ENCODE data around the gene A2ML1.
A peak's percentile ranks its signal among the peaks of the same experiment; 100 is the strongest.
"Not testable (repeated sequence)": the region's sequence is repeated elsewhere in the genome, so short reads cannot be mapped to it uniquely, and the experiment has no call there.

Gene A2ML1

DNA sequence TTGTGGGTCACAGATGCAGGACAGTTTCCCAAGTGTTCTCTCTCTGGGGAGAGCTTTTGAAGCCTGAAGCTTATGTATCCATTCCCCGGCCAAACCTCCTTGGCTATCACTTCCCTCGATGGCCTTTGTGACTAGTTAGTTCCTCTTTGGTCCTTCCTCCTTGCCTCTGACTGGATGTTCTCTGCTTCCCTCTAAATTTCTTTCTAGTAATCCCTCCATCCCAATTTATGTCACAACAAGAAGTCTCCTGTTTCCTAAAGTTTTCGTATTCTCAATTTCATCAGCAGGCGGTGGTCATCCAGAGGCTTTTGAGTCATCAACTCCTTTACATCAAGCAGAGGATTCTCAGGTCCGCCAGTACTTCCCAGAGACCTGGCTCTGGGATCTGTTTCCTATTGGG, 27.5 kb downstream of the A2ML1 start:
- DNase-seq = no peak

DNA sequence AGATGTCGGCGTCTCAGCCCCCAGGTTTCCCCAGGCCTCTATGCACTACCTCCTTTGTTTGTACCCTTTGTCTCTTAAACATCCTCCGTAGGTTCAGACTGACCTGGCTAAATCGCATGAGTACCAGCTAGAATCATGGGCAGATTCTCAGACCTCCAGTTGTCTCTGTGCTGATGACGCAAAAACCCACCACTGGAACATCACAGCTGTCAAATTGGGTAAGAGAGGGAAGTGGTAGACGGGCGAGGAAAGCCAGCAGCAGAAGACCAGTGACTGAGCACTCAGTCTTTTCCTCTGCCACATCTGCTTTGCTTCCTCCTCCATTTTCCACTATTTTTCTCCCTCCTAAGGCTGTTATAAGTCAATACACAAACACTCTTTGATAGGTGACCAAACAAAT, 29.7 kb downstream of the A2ML1 start:
- DNase-seq = no peak

DNA sequence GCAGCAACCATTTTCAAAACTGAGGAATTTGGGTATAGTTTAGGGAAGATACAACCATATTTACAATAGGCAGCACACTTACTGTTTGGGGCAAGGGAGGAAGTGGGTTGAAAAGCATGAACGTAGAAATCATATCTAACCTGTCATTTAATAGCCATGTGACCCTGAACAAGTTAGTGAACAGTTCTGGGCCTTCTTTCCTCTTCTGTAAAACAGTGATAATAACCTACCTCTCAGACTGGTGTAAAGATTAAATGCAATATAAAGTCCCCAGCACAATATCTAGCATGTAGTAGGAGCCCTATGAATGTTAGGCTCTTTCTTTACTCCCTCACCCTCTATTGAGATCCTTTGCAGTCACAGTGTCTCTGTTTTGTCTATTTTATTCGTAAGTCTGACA, 33.5 kb downstream of the A2ML1 start:
- DNase-seq = no peak

DNA sequence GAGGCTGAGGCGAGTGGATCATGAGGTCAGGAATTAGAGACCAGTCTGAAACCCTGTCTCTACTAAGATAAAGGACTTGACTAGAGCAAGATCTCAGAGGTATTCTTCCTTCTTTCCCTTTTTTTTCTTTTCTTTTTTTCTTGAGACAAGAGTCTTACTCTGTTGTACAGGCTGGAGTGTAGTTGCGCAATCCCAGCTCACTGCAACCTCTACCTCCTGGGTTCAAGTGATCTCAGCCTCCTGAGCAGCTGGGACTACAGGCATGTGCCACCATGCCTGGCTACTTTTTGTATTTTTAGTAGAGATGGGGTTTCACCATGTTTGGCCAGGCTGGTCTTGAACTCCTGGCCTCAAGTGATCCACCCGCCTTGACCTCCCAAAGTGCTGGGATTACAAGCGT, 37.0 kb downstream of the A2ML1 start:
- not testable (repeated sequence) for DNase-seq

DNA sequence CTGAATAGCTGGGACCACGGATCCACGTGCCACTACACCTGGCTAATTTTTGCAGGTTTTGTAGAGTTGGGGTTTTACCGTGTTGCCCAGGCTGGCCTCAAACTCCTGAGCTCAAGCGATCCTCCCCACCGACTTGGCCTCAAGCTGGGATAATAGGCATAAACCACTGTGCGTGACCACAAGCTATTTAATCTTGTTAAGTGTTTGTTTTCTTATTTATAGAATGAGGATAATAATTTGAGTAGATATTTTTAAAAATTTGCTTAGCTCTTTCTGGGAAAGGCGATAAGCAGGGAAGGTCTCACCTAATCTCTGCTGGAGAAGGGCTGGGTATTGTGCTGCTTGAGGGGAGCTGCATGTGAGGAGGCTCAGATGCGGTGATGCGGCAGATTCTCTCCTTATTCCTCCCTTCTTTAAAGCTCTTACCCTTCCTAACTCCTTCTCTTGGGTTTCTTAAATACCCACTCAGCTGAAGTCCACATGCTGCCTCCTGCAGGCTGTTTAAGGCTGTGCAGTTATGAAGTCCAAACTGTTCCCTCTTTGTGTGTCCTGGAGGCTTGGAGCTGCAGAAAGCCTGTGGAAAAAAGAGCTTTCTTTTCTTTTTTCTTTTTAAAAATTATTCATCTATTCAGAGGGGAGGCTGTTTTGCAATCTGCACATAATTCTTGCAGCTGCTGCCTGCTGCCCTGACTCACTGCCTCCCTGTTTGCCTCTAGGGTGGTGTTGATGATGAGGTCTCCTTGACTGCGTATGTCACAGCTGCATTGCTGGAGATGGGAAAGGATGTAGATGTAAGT, 37.9 kb downstream of the A2ML1 start:
- DNase-seq = peak in 22 of 51 donors; percentile 1 to 37 (median 12)

DNA sequence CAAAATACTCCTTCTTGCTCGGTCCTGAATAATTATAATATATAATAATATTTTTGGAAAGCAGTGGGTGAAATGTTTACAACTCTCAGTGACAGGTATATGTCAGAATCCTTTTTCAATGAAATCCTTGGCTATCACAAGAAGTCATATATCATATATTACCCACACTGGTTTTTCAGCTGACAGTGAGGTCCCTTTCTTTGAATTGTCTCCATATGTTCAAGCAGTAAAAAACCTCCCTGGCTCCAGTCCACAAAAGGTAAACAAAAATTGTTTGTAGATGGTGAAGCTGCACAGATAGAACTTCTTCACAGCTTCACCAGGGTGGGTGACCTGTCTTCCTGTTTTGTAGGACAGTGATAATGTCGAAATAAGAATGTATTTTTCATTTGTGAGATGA, 44.0 kb downstream of the A2ML1 start:
- no peak for DNase-seq

DNA sequence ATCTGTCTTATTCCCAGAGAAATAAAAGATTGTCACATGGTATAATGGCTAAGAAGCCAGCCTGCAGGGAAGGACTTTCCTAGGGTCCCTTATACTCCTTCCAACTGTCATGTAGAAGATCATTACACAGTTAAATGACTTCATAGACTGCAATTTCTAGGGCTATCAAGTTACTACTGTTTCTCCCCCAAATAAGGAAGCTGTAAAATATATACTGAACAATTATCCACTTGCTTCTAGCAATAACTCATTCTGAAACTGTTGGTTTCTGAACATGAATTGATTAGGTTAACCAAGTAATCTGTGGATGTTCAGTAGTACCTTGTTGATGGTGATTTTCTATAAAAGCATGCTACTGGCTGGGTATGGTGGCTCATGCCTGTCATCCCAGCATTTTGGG, 44.6 kb downstream of the A2ML1 start:
- DNase-seq = no peak

DNA sequence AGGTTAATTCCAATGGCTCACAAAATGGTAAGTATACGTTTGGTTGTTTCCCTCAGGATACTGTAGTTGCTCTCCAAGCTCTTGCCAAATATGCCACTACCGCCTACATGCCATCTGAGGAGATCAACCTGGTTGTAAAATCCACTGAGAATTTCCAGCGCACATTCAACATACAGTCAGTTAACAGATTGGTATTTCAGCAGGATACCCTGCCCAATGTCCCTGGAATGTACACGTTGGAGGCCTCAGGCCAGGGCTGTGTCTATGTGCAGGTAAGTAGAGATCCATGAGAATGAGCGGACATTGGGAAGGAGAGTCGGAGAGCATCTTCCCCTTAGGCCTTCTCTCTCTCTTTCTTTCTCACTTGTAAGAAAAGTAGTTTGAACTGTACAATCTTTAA, 45.4 kb downstream of the A2ML1 start:
- DNase-seq = no peak

DNA sequence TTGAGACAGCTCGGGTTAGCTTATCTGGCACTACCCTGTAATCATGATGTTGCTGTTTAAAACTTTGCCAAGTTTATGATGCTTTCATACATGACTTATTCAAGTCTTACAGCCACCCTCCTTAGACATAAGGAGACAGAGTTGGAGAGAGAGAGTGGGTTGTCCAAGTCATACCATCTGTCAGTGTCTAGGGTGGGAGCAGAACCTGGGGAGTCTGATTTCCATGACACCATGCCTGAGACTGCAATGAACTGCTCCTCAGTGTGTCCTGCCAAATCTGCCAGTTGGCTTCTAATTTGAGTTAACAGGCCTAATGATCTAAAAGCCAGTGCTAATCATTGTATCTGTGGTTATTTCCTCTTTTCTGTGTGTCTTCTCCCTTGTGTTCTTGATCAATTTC, 48.2 kb downstream of the A2ML1 start:
- DNase-seq = no peak

DNA sequence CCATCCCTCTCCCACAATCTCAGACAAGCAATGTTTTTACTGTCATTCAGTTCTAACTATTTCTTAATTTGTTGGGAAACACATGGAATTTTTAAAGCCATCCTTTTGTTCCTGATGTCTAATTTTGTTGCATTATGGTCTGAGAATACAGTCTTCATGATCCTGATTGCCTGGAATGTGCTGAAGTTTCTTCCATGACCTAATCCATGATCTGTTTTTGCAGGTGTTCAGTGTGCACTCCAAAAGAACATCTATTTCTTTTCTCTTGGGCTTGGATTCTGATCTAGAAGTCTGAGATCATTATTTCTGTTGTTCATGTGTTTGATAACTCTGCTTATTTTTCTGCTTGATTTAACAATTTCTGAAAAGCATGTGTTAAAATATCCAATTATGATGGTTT, 48.6 kb downstream of the A2ML1 start:
- DNase-seq = no peak

DNA sequence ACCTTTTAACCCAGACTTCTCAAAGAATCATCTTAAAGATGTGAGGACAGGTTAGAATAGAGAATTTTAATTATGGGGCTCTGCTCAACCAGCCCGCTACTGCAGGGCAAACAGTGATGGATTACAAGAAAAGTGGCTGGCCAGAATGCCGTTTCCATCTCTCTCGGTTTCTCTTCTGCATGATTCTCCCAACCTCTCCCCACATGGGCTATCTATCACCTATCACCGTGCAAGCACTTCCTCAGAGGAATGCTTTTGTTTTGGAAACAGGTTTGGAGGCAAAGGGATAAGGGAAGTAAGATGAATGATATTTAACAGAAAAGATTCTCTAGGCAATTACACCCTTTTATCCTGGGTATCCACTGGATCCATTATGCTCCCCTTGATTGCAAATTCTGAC, 54.5 kb downstream of the A2ML1 start:
- no peak for DNase-seq

DNA sequence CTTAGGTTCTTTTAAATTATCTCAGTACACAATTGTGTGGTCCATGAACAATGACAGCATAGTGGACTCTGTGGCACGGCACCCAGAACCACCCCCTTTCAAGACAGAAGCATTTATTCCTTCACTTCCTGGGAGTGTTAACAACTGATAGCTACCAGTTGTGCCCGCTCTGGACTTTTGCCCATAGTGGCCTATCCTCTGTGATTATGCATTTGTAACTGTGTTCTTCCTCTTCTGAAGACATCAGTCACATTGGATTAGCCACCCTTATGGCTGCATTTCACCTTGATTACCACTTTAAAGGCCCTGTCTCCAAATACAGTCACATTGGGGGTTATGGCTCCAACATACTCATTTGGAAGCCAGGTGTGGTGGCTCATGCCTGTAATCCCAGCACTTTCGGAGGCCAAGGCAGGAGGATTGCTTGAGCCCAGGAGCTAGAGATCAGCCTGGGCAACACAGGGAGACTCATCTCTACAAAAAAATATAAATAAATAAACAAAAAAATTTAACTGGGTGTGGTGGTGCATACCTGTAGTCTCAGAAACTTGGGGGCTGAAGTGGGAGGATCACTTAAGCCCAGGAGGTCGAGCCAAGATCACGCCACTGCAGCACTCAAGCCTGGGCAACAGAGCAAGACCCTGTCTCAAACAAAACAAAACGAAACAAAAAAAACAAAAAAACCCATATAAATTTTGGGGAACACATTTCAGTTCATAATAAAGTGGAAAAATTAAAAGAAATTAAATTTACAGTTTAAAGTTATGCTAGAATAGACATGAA, 64.3 kb downstream of the A2ML1 start:
- no peak for DNase-seq

DNA sequence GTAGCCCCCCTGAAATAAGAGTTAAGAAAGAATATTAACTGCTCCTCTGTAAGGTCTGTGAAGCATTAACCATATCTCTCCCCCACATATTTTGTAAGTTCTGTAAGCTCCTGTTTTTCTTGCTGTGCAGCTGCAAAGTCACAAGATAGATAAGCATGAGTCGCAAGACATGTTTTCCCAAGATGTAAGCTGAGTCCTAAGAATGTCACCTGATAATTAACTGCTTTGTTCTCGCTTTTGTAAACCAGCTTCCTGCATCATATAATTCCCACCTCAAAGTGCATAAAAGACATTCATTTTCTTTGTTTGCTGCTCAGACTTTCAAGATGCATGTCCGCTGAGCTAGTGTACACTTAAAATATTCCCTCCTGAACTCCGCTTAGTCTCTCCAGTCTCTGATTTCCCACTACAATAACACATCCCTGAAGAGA, 64.9 kb downstream of the A2ML1 start:
- DNase-seq = no peak

DNA sequence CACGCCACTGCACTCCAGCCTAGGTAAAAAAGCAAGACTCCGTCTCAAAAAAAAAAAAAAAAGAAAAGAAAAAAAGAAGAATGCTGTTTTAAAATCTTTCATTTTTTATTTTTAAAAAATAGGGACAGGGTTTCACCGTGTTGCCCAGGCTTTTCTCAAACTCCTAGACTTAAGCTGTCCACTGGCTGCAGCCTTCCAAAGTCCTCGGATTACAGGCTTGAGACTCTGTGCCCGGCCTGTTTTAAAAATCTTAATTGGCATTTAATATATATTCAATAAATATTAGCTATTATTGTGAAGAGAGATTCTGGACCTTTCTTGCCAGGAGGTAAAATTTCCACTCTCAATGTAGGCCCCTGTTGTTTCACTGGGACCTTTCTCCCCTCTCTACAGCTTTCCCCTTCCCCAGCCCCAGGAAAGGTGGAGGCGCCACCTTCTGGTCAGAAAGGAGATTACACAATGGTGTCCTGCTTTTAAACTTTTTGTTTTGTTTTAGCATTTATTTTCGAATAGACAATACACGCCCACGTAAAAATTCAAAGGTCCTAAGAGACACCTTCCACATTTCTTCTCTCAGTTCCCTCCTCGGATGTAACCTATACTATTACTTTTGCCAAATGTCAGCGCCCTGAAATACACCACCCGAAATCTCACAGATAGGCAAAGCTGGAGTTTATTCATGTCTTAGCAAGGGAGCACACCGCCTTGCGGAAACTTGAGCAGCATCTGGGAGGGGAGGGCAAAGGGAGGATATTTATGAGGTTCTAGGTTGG, 68.1 kb downstream of the A2ML1 start:
- DNase-seq = peak in 27 of 51 donors; percentile 1 to 74 (median 12)

DNA sequence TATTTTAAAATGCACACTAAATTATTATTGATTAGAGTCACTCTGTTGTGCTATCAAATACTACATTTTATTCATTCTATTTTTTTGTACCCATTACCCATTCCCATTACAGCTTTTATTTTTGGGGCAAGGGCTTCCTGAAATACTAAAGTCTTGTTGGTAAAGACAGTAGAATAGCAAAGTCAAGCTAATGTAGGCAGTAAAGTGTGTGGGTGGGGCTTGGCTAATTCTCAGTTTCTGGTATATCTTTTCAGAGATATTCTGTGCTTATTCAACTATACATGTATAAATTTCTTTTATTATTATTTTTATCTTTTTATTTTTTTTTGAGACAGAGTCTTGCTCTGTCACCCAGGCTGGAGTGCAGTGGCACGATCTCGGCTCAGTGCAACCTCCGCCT, 69.6 kb downstream of the A2ML1 start:
- no peak for DNase-seq

DNA sequence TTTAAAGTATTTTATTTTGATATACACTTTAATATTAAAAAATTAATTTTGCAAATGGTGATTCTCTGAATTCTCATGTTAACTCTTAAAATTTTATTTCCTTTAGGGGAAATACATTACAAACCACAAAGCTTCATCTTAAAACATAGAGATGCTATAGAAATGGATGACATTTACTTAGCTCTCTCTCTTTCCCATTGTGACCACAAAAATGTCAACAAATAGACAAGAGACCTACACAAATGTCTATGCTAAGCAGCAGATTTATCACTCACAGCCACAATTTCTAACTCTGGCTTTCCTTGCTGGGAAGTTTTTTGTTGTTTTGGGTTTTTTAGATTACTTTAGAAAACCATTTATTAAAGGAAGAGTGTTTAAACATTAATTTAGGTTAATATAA, 72.0 kb downstream of the A2ML1 start:
- no peak for DNase-seq

DNA sequence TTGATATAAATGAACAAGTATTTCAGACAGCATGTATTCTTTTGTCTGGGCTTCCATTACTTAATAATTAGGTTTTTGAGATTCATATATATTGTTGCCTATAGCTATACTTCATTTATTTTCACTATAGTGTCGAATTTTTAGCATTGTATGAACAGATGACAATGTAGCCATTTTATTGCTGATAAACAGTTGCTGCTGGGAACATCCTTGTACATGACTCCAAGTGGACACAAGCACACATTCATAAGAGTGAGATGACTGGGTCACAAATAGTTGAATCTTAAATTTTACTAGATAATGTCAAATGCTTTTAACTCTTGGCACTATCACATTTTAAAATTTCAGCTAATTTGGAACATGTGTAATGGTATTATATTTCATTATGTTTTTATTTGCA, 72.6 kb downstream of the A2ML1 start:
- no peak for DNase-seq

DNA sequence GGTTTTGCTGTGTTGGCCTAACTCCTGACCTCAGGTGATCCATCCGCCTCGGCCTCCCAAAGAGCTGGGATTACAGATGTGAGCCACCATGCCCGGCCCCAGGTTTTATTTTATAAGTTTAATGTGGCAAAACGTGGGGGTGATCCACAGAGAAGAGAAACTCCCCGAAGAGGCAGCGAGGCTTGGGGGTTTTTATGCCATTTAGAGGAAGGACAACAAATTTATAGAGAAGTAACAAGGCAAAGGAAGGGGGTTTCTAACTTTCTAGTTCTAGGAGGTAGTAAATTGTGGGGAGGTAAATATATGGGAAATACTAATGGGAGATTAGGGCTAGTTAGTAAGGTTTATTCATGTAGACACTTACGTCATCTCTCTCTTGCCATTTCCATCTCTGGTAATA, 74.7 kb downstream of the A2ML1 start:
- no peak for DNase-seq

DNA sequence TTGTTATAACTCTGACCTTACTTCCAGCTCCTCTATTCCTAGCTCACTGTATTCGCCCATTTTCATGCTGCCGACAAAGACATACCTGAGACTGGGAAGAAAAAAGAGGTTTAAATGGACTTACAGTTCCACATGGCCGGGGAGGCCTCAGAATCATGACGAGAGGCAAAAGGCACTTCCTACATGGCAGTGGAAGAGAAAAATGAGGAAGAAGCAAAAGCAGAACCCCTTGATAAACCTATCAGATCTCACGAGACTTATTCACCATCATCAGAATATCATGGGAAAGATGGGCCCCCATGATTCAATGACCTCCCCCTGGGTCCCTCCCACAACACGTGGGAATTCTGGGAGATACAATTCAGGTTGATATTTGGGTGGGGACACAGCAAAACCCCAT, 77.4 kb downstream of the A2ML1 start:
- no peak for DNase-seq

DNA sequence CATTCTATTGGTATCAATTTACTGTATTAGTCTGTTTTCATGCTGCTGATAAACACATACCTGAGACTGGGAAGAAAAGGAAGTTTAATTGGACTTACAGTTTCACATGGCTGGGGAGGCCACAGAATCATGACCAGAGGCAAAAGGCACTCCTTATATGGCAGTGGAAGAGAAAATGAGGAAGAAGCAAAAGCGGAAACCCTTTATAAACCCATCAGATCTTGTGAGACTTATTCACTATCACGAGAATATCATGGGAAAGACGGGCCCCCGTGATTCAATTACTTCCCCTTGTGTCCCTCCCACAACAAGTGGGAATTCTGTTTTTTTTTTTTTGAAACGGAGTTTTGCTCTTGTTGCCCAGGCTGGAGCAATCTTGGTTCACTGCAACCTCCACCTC, 80.3 kb downstream of the A2ML1 start:
- not testable (repeated sequence) for DNase-seq

DNA sequence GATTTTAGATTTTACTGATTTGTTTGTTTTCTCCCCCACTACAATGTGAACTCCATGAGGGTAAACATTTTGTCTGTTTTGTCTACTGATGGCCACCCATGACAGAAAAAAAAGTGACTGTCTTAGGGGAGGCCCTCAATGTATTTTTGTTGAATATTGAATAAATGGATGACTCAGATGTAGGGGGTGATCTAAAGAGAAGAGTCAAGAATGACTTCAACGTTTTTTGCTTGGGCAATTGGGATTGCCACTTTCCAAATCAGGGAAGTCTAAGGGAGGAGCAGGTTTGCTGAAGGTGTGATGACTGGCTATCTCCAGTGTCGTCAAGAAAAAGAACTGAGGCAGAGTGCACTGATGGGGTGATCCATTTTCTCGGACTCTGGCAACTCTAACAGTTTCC, 81.2 kb downstream of the A2ML1 start:
- DNase-seq = no peak

DNA sequence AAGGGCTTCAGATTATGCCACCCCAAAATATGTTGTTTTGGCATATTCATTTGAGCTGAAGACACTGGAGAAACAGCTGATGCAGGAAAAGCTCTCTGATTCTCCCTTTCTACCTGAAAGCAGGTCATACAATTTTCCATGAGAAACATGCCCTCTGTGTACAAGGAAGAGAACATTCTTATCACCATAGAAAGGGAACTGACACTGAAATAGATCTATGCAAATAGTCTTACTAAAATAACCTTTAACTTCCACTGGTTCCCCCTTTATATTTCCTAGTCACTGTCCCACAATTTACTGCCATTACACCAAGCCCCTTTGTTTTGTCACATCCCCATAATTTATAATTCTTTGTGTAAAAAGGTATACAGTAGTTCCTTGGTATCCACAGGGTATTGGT, 82.2 kb downstream of the A2ML1 start:
- DNase-seq = no peak
